Head of caudate nucleus (tissue), 42 donors: ENCODE measurements around the gene NOM1.

Source experiments
- DNase-seq, 42 donors: peaks; one replicate each; pipeline versions ENCODE4 v3.0.0 to v3.0.0-alpha.2; 2020 to 2021; ENCODE audit warnings: mixed read lengths in 7 of 42
- intact Hi-C: fragments of 100-400 bp; cut with DNase I; formaldehyde crosslinking; loops from one replicate; pipeline ENCODE4 v1.15.0; 2022

Gene NOM1

DNA sequence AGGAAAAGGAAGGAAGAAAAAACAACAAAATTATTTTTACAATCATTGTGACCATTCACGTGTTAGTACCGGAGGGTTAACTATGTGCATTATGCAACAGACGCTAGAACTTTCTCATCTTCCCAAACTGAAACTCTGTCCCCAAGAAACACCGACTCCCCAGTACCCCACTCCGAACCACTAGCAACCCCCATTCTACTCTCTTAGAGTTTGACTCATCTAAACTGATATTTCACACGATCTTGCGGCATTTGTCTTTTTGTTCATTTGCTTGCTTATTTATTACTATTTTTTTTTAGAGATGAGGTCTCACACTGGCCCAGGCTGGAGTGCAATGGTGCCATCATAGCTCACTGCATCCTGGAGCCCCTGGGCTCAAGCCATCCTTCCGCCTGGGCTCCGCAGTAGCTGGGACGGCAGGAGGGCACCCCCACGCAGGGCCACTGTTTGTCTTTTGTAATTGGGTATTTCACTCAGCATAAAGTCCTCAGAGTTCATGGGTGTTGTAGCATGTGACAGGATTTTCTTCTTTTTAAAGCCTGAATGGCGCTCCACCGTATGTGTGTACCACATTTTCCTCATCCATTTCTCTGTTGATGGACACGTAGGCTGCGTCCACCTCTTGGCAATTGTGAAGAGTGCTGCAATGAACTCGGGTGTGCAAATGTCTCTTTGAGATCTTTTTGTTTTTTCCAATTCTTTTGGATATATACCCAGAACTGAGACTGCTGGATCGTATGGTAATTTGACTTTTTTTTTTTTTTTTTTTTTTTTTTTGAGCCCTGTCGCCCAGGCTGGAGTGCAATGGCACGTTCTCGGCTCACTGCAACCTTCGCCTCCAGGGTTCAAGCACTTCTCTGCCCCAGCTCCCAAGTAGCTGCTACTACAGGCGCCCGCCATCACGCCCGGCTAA lies 51.5 kb downstream of the NOM1 start:
- intact Hi-C loops = no loop called here
- peak in 4 of 42 donors; percentile 5 to 16 (median 10) for DNase-seq

DNA sequence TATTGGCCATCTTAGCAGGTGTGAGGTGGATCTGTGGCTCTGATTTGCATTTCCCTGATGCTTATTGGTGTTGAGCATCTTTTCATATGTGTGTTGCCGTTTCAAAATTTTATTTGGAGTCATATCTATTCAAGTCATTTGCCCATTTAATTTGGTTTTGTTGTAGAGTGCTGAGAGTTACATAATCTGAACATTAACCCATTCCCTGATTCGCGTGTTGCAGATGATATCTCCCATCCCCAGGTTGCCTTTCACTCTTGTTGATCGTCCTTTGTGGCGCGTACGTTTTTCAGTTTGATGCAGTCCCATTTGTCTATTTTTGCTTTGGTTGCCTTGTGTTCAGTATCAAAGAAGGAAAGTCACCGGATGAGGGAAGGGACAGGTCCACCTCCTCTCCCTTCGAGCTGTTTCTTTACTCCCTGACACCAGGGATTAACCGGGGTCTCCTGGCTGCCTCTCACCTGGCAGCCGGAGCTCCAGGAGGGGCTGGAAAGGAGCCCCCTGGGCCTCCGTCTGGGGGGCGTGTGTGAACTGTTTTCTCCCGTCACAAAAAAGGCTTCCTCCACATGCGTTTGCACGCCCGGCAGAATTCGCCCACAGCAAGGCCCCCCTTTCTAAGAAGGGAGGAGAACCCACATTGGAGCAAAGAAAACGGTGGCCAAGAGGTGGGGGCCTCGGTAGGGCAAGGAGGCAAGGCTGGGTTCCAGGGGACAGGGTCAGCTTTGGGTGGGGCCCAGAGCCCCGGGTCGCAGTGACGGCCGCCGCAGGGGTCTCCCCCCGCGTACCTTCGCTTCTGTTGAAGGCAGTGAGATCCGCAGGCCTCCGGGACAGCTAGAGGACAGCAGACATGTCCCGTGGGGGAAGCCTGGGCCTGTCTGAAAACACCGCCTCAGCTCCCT lies 52.7 kb downstream of the NOM1 start:
- intact Hi-C loops = no loop called here
- DNase-seq = peak in 3 of 42 donors; percentile 1 to 10 (median 9)

- intact Hi-C loops = no loop called here
- peak in 2 of 42 donors; percentile 19 to 25 for DNase-seq
Observed at GRCh38 chr7:157002819-157003421, 53.4 kb downstream of the NOM1 start.

GRCh38 chr7:157003445-157003755 lies 53.9 kb downstream of the NOM1 start:
- peak in 1 of 42 donors; percentile 7 for DNase-seq
- intact Hi-C loops = no loop called here

GRCh38 chr7:157003756-157004520 lies 54.4 kb downstream of the NOM1 start:
- peak in 2 of 42 donors; percentile 22 to 26 for DNase-seq
- intact Hi-C loops = no loop called here

- intact Hi-C loops = no loop called here
- DNase-seq = peak in 2 of 42 donors; percentile 30 to 31
Observed at GRCh38 chr7:157004521-157005455, 55.3 kb downstream of the NOM1 start.

- DNase-seq = peak in 2 of 42 donors; percentile 13 to 34
- intact Hi-C loops = no loop called here
Observed at GRCh38 chr7:157005456-157006204, 56.1 kb downstream of the NOM1 start.

- peak in 2 of 42 donors; percentile 26 to 40 for DNase-seq
- intact Hi-C loops = no loop called here
Observed at GRCh38 chr7:157006205-157006747, 56.8 kb downstream of the NOM1 start.

DNA sequence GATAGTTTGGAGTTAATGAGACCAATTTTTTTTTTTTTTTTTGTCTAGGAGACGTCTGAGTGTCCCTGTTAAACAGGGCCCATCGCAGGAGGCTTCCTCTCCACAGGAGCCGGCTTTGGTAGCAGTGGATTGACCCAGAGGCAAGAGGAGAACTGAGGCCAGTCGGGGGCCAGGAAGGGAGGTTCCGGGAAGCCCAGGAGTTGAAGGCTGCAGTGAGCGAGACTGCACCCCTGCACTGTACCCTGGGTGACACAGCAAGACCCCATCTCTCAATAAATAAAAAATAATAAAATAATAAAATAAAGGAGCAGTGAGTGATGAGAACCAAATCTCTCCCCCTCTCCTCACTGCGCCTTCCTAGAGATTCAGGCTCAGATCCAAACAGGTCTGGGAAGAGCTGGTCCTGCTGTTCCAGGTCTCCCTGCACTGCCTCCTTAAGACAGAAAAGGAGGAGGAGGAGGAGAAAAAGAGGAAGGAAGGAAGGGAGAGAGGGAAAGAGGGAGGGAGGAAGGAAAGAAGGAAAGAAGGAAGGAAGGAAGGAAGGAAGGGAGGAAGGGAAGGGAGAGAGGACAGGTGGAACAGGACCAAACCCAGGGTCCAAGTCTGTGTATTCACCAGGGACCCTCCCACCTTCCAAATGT lies 57.4 kb downstream of the NOM1 start:
- intact Hi-C loops = no loop called here
- peak in 2 of 42 donors; percentile 6 to 22 for DNase-seq

DNA sequence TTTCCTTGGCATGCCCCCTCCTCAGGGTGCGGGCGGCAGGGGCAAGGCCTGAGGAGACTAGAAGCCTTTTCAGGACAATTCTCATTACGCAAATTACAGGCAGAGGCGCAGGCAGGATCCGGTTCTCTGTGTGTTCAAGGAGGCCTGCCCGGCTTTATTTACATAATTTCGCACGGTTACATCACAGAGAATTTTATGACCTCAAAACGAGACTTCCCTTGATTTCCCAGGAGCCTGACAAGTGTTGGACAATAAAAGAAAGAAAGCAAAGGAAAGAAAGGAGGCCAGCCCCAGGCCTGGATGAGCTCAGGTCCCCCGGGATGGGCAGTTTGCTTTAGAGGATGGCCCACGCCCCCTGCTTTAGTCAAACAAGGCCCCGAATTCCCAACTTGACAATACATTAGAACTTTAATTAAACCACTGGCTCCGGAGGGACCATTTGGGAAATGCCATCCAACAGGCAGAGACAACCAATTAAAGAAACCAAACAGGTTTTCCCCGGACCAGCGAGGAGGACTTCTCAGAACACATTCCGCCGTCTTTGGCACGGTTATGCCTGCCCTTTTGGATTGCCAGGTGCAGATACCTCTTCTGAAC lies 58.1 kb downstream of the NOM1 start:
- intact Hi-C loops = no loop called here
- peak in 2 of 42 donors; percentile 11 to 16 for DNase-seq

- peak in 1 of 42 donors; percentile 16 for DNase-seq
- intact Hi-C loops = no loop called here
Observed at GRCh38 chr7:157008206-157009169, 59.0 kb downstream of the NOM1 start.

DNA sequence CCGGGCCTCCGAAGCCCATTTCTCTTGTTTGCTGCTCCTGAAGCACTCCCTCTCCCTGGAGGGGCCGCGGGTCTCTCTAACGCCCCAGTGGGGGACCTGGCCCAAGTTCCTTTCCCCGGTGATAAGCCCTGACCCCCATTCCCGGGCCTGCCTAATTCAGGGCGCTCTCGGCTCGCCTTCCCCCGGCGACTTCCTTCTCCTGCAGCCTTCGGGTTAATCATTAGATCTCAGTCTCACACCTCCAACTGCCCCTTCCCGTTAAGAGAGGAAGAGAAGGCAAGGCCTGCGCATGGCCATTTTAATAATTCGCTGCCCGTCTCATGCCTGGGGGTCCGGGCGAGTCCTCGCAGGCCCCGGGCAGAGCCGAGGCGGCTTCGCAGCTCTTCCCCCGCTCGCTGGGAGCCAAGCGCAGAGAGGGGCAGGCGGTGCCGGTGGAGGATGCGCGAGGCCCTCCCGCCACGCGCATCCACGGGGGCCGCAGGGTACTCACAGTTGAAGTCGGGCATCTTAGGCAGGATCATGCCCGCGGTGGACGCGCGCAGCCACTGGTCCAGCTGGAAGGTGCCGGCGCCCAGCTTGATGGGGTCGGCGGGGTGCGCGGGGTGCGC lies 59.8 kb downstream of the NOM1 start:
- DNase-seq = no peak
- intact Hi-C loops = no loop called here

GRCh38 chr7:157009778-157010587 lies 60.5 kb downstream of the NOM1 start:
- intact Hi-C loops = no loop called here
- DNase-seq = no peak
